DND-41 (cell line): ENCODE results near the gene CDAN1.

Experiments used
- ATAC-seq: fragments of 200-7000 bp; cut with Tn5 transposase; 3 replicates; pipeline ENCODE4 v1.9.1; 2021; ENCODE audit warnings: low read depth; ENCODE audit not compliant: insufficient read depth
- DNase-seq: peaks from one replicate; pipeline ENCODE4 v3.0.0-alpha.2; 2020
- H2AFZ ChIP-seq: 2 replicates; pipeline ENCODE4 v1.6.0; 2012; ENCODE audit warnings: low read depth, low read length
- H3K27ac ChIP-seq: 2 replicates; pipeline ENCODE4 v1.5.1; 2012; ENCODE audit warnings: low read length, inconsistent platforms
- H3K27me3 ChIP-seq: fragments of 200-600 bp; sonication (generic); 2 replicates; pipeline ENCODE4 v1.6.0; 2012; ENCODE audit warnings: low read length, mild to moderate bottlenecking, inconsistent platforms; ENCODE audit not compliant: insufficient read depth, poor library complexity
- H3K36me3 ChIP-seq: 2 replicates; pipeline ENCODE4 v1.5.1; 2012; ENCODE audit warnings: low read length, inconsistent platforms; ENCODE audit not compliant: insufficient read depth
- H3K4me1 ChIP-seq: 2 replicates; pipeline ENCODE4 v1.5.1; 2012; ENCODE audit warnings: mild to moderate bottlenecking, low read length; ENCODE audit not compliant: insufficient read depth
- H3K4me2 ChIP-seq: 2 replicates; pipeline ENCODE4 v1.6.0; 2012; ENCODE audit warnings: mild to moderate bottlenecking, moderate library complexity, low read length, inconsistent platforms; ENCODE audit not compliant: insufficient read depth
- H3K4me3 ChIP-seq, 2 experiments: fragments of 200-600 bp in 1 of 2; shearing (Covaris generic) in 1 of 2; 2 replicates each; pipeline ENCODE4 v1.5.1; 2012 to 2016; ENCODE audit warnings: inconsistent platforms in 2 of 2, low read length in 2 of 2, mild to moderate bottlenecking in 2 of 2, low read depth in 1 of 2, moderate library complexity in 1 of 2
- H3K79me2 ChIP-seq: 2 replicates; pipeline ENCODE4 v1.6.0; 2012; ENCODE audit warnings: low read length, inconsistent platforms; ENCODE audit not compliant: insufficient read depth
- H3K9ac ChIP-seq: 2 replicates; pipeline ENCODE4 v1.6.0; 2012; ENCODE audit warnings: low read depth, mild to moderate bottlenecking, inconsistent platforms, low read length, moderate library complexity
- H3K9me3 ChIP-seq: 2 replicates; pipeline ENCODE4 v1.5.1; 2012; ENCODE audit warnings: low read length, moderate library complexity, mild to moderate bottlenecking, inconsistent platforms; ENCODE audit not compliant: insufficient read depth, severe bottlenecking
- H4K20me1 ChIP-seq: 2 replicates; pipeline ENCODE4 v1.6.0; 2012; ENCODE audit warnings: low read length; ENCODE audit not compliant: insufficient read depth
- EZH2 ChIP-seq: IDR thresholded peaks from 3 replicates; pipeline ENCODE4 v1.6.1; 2012; ENCODE audit warnings: borderline replicate concordance, low read depth, mild to moderate bottlenecking, moderate library complexity, low read length, inconsistent platforms; ENCODE audit not compliant: severe bottlenecking
- TF ChIP-seq, protein P1 (sequence below): IDR thresholded peaks from 2 replicates; pipeline ENCODE4 v1.5.1; 2012; ENCODE audit warnings: borderline replicate concordance, low read length, moderate library complexity, mild to moderate bottlenecking; ENCODE audit not compliant: poor library complexity, severe bottlenecking; ENCODE audit errors: extremely low read depth

CDAN1 gene

DNA sequence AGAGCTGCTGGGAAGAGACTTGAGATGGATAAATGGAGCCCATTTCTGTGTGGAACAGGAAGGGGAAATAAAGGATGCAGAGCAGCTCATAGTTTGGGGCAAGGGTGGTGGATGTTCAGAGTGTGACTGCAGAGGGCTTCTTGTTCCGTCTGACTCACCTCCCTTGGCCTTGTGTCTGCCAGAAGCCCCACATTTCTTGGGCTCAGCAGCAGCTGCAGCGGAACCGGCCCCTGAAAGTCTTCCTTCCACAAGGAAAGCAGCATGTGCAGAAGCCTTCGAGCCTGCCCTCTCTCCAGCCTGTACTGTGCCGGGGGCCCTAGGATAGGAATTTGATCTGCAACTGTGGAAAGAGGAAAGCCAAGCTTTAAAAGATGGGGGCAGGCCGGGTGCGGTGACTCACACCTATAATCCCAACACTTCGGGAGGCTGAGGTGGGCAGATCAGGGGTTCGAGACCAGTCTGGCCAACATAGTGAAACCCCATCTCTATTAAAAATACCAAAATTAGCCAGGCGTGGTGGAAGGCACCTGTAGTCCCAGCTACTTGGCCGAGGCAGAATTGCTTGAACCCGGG, 11.5 kb downstream of the CDAN1 start:
- Histone ChIP-seq H3K9me3 (no peaks in the 10 kb centered on the region), H4K20me1 (no peaks in the 10 kb centered on the region; the same call in 1 of the 2 replicates), H3K79me2 (no peaks in the 10 kb centered on the region), H3K9ac (no peak overlapping the region), H3K4me3 (no peak overlapping the region), H3K27ac (no peak overlapping the region), H3K4me1 (no peaks in the 10 kb centered on the region), H3K4me2 (no peak overlapping the region), H2AFZ (no peak overlapping the region), H3K27me3 (no peaks in the 10 kb centered on the region), H3K36me3 (peaks cover 88% of the 10 kb centered on the region)
- DNase-seq: no peak
- TF ChIP-seq, protein P1, sequence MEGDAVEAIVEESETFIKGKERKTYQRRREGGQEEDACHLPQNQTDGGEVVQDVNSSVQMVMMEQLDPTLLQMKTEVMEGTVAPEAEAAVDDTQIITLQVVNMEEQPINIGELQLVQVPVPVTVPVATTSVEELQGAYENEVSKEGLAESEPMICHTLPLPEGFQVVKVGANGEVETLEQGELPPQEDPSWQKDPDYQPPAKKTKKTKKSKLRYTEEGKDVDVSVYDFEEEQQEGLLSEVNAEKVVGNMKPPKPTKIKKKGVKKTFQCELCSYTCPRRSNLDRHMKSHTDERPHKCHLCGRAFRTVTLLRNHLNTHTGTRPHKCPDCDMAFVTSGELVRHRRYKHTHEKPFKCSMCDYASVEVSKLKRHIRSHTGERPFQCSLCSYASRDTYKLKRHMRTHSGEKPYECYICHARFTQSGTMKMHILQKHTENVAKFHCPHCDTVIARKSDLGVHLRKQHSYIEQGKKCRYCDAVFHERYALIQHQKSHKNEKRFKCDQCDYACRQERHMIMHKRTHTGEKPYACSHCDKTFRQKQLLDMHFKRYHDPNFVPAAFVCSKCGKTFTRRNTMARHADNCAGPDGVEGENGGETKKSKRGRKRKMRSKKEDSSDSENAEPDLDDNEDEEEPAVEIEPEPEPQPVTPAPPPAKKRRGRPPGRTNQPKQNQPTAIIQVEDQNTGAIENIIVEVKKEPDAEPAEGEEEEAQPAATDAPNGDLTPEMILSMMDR: no peak
- TF ChIP-seq EZH2: no peak
- no peak for ATAC-seq

DNA sequence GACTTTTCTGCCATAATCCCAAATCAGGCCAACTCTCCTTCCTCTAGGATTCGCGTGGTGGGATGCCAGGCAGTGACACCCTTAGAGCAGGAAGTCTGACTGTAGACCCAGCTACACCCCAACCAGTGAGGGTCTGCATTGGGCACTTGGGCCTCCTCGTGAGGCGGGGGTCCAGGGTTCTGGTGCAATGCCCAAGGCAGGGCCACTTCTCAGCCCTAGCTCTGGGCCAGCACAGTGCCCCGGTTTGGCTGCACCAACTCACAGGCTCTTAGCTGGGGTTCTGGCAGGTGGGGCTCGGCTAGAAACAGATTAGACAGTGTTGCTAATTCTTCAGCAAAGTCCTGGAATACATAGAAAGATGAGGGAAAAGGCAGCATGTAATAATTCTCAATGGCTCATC, 12.7 kb downstream of the CDAN1 start:
- Histone ChIP-seq H4K20me1 (no peaks in the 10 kb centered on the region; the same call in 1 of the 2 replicates), H3K9me3 (no peaks in the 10 kb centered on the region), H2AFZ (no peak overlapping the region), H3K4me2 (no peak overlapping the region), H3K27ac (no peak overlapping the region), H3K79me2 (no peaks in the 10 kb centered on the region), H3K27me3 (no peaks in the 10 kb centered on the region), H3K4me3 (no peak overlapping the region), H3K9ac (no peak overlapping the region), H3K36me3 (peaks cover 80% of the 10 kb centered on the region), H3K4me1 (no peaks in the 10 kb centered on the region)
- TF ChIP-seq EZH2: no peak
- TF ChIP-seq, protein P1: no peak
- ATAC-seq (no peak), DNase-seq (no peak)

DNA sequence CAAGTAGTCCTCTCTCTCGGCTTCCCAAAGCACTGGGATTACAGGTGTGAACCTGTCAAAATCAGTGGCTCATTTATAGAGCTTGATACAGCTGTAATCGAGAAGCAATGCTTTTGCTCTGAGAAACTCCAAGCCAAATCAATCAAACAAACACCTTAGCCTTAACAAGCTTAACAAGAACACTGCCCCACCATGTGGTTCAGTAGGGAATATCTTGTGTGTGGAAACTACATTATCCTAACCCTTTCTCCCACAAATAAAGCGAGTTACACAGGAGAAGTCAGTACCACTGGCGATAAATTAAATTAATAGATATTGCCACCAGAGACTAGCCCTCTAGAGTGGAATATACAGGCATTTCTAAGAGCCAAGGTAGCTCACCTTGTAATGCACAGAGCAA, 13.9 kb downstream of the CDAN1 start:
- DNase-seq (no peak), ATAC-seq (no peak)
- Histone ChIP-seq H3K27ac (no peak overlapping the region), H3K4me3 (no peak overlapping the region), H3K9ac (no peak overlapping the region), H2AFZ (no peak overlapping the region), H3K79me2 (no peaks in the 10 kb centered on the region), H4K20me1 (no peaks in the 10 kb centered on the region; the same call in 1 of the 2 replicates), H3K27me3 (no peaks in the 10 kb centered on the region), H3K4me2 (no peak overlapping the region), H3K4me1 (no peaks in the 10 kb centered on the region), H3K36me3 (peaks cover 68% of the 10 kb centered on the region), H3K9me3 (no peaks in the 10 kb centered on the region)
- TF ChIP-seq, protein P1: no peak
- TF ChIP-seq EZH2: no peak
